Dedifferentiated amniotic fluid mesenchymal stem cell (primary cell): ENCODE measurements around the gene ROCK2.

Experiments used
- DNase-seq: peaks from one replicate; pipeline ENCODE4 v3.0.0-alpha.2; 2016; ENCODE audit errors: extremely low spot score

The ROCK2 gene

DNA sequence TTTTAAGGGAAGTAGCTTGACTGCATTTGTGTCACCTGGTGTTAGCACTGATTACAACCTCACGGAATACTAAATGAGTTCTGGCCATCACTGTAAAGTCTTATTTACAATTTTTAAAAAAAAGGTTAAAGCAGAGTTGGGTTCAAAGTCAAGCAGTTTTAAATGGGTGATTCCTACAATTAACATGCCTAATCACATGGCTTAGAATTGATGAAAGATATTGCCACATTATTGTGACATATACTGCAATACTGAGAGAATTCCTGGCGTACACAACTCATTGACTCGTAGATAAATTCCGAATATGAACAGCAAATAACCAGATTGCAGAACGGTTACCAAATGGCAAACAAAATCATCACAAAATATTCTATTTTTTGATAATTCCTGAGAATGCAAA lies 34.2 kb downstream of the ROCK2 start:
- DNase-seq: no peak

DNA sequence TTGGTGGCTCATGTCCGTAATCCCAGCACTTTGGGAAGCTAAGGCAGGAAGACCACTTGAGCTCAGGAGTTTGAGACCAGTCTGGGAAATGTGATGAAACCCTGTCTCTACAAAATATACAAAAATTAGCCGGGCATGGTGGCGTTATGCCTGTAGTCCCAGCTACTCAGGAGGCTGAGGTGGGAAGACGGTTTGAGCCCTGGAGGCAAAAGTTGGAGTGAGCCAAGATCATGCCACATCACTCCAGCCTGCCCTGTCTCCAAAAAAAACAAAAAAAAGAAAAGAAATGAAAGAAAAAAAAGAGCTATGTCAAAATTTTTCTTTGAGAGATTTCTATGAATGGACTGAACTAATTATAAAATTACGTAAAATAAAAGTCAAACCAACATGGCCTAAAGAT lies 34.7 kb downstream of the ROCK2 start:
- no peak for DNase-seq

DNA sequence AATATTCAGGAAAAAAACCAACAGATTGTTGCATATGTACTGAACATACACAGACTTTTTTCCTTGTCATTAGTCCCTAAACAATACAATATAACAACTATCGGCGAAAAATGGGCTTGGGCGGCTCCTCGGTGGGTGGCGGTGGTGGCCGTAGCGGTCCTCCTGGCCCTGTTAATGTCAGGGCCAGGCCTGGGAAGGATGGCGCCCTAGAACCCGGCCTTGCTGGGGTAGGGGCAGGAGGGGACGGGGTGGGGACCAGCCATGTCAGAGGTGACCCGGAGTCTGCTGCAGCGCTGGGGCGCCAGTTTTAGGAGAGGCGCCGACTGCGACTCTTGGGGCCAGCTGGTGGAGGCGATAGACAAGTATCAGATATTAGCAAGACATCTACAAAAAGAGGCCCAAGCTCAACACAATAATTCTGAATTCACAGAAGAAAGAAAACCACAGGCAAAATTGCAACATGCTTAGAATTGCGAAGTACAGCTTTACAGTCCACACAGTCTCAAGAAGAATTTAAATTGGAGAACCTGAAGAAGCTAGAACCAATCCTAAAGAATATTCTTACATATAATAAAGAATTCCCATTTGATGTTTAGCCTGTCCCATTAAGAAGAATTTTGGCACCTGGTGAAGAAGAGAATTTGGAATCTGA lies 36.5 kb downstream of the ROCK2 start:
- DNase-seq: no peak

DNA sequence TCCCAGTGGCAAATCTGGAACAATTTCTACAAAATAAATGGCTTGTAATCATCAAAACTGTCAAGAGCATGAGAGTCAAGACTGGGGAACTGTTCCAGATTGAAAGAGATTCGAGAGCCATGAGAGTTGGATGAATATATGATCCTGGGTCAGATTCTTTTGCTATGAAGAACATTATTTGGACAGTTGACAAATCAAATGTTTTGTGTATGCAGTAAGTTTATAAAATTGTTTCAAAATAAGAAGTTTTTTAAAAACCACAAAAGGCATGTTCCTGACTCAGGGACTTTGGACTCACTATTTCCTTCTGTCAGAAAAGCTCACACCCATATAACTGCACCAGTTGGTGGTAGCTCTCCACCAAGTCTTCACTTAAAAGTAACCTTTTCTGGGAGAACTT lies 38.5 kb downstream of the ROCK2 start:
- peak; percentile 98 for DNase-seq

DNA sequence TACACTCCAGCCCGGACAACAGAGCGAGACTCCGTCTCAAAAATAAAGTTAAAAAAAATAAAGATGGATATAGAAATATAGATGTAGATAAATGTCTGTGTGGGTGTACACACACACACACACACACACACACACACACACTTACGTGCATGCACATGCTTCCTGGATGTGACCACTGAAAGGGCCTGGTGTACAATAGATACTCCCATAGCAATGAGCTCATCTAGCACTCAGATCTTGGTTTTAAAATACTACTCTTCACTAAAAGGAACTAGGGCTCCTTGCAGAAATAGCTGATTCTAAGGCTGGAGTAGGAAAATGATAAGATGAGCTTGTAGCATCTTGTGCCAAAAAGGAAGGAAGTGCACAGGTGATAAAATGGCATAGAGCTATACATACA lies 39.1 kb downstream of the ROCK2 start:
- no peak for DNase-seq

DNA sequence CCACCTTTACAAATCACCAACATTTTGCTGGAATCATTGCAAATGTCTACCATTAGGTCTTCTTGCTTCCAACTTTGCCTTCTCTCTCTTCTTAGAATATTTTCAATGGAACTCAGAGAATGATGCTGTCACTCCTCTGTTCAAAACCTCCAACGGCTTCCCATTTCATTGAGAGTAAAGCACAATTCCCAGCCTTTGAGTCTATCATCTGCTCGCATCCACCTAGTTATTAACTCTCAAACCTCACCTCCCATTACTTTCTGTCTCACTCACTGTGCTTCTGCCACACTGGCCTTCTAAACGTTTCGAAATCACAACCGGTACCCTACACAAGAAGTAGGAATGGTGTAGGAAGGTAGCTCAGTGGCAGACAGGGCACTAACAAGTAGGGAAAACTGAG lies 40.0 kb downstream of the ROCK2 start:
- DNase-seq: no peak

DNA sequence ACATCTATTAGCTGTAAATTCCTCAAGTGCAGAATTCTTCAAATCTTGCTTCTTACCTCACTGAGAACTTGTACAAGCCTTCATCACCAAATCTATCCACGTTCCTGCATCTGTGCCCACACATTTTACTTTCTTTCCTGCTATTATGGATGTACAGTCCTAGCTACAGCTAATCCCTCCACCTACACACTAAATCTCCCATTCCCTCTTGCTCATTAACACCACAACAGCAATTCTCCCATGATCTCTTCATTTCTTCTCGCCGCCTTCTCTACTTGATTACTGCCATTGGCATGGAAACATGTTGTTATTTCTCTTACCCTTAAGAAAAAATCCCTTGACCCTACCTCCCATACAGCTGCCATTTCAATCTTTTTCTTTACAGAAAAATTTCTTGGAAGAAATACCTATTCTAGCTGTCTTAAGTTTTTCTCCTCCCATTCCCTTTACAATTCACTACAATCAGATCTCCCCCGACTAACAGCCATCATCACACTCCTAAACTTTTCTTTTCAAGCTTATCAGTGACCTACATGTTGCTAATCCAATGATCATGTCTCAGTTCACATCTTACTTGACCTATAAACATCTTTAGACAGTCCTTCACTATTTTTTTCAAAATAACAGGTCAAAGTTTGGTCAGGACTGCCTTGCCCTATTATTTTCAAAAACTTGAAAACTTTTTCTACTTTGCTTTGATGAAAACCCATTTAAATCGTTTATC lies 41.0 kb downstream of the ROCK2 start:
- DNase-seq: no peak

DNA sequence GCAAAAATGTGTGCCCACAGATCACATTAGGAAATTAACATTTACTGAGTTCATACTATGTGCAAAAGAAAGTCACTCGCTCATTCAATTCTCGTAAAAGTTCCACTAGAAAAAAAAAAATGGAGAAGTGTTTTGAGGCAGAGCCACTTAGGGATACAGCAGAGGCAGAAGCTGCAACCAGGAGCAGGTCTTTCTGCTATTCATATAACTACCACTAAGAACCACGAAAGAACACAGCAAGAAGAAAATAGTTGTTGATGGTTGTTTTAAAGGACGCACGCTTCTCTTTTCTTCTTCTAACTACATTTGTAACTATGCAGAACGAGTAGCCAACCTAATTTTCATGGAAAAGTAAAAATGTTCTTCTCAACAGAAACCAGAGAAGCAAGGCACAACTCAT lies 45.0 kb downstream of the ROCK2 start:
- DNase-seq: no peak

- no peak for DNase-seq
Measured at GRCh38 chr2:11298592-11298991, 45.8 kb downstream of the ROCK2 start.

DNA sequence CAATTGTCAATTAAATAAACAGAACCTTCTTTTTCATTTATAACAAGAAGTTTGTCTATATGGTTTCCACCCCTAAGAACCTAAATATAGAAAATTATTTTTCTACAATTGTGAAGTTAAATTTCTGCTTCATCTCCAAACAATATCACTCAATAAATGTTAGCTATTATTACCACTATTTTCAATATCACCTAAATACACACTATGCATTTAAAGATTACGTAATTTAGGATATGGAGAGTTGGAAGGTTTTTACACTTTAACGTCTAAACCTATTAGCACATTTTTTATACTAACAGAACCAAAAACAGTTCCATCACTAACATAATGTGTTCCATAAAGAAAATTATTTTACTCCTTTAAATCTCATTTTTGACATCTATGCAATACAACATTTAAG lies 48.0 kb downstream of the ROCK2 start:
- DNase-seq: no peak

DNA sequence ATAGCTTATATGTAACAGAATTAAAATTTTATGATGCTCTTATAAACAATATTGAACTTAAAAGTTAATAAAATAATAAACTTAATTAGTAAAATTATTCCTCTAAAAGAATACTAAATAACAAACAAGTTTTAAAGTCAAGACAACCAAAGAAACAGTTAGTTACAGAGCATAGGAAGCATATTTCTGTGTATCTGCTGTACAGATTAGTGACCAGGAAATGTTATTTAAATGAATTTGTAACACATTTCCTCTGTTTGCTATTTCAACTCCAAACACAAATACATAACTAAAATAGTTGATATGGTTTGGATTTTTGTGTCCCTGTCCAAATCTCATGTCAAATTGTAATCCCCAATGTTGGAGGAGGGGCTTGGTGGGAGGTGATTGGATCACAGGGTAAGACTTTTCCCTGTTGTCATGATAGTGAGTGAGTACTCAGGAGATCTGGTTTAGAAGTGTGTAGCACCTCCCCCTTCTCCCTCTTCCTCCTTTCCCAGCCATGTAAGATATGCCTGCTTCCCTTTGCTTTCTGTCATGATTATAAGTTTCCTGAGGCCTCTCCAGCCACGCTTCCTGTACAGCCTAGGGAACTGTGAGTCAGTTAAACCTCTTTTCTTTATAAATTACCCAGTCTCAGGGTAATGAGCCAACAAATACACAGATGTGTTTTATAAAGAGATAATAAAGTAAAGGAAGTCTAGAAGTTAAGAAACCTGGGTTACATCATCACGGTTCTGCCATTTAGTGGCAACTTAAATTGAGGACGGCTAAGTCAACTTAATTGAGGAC lies 51.8 kb downstream of the ROCK2 start:
- DNase-seq: no peak

DNA sequence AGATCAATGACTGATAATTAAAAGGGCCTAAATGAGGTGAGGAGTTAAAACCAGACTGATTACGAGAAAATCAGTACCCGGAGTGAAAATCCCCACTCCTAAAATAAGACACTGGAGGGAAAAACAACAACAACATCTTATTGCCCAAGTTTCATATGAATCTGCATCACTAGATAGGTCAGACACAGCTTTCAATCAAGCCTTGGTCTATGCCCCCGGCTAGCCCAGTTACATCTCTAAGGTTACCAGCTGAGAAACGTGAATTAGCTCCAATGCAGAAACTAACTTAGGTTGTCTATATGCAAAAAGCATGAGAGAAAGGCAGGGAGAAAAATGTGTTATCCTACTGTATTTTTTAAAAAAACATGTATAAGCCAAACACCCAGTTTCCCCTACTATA lies 53.7 kb downstream of the ROCK2 start:
- DNase-seq: no peak

GRCh38 chr2:11290211-11290610 lies 54.2 kb downstream of the ROCK2 start:
- no peak for DNase-seq

GRCh38 chr2:11288431-11288830 lies 56.0 kb downstream of the ROCK2 start:
- no peak for DNase-seq

DNA sequence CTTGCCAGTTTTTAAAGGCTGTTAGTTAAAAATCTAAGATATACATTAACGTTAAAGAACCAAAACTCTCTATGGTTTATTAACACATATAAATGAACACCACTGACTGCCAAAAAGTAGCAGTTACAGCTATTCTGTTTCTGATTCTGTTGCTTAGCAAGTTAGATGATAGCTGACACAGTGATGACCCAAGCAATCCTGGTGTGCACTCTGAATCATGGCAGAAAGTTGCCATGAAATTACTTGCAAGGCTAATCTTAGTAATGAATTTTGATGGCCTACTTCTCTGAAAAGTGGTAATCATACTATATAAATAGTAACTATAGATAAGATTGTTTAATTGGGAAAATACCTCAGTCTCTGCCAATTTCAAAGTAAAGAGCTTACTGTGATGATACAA lies 57.7 kb downstream of the ROCK2 start:
- no peak for DNase-seq

GRCh38 chr2:11286323-11286722 lies 58.1 kb downstream of the ROCK2 start:
- DNase-seq: no peak

DNA sequence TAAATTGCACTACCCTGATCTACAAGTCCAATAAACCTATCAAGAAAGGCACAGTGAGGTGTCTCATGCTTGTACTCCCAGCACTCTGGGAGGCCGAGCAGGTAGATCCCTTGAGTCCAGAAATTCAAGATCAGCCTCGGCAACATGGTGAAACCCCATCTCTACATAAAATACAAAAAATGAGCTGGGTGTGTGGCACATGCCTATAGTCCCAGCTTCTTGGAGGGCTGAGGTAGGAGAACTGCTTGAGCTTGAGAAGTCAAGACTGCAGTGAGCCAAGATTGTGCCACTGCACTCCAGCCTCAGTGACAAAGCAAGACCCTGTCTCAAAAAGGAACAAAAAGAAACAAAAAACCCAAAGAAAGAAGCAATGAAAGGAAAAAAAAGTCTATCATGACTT lies 58.9 kb downstream of the ROCK2 start:
- no peak for DNase-seq

- DNase-seq: no peak
Measured at GRCh38 chr2:11281186-11281585, 63.2 kb downstream of the ROCK2 start.

- no peak for DNase-seq
Measured at GRCh38 chr2:11280713-11281112, 63.7 kb downstream of the ROCK2 start.

DNA sequence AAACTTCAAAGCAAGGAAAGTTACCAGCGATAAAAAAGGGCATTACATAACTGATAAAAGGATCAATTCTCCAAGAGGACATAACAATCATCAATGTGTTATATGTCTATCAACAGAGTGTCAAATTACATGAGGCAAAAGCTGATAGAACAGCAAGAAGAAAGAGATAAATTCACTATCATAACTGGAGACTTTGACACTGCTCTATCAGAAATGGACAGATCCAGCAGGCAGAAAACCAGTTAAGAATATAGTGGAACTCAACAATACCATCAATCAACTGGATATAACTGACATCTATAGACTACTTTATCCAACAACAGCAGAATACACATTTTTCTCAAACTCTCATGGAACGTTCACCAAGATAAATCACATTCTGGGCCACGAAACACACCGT lies 65.0 kb downstream of the ROCK2 start:
- DNase-seq: no peak

- DNase-seq: no peak
Measured at GRCh38 chr2:11278219-11278618, 66.2 kb downstream of the ROCK2 start.

DNA sequence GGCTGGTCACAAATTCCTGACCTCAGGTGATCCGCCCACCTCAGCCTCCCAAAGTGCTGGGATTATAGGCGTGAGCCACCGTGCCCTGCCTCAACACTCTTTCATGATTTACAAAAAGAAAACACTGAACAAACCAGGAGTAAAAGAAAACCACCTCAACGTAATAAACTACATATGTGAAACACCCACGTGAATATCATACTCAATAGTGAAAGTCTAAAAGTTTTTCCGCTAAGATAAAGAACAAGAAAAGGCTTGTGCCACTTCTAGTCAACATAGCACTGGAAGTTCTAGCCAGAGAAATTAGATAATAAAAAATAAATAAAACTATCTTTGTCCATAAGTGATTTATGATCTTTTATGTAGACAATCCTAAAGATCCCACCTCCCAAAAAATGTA lies 68.5 kb downstream of the ROCK2 start:
- no peak for DNase-seq

- DNase-seq: peak; percentile 42
Measured at GRCh38 chr2:11270891-11271290, 73.5 kb downstream of the ROCK2 start.
